ENCODE data around the gene FERMT2. TPM values are rescaled to one million over a fixed set of nuclear protein-coding genes. Genes with fewer than 3 reads are reported as not detected.

Gene FERMT2
- total and polyA plus RNA-seq, 9 of the 15 experiments (the other 6 are each of a cell fraction or from before 2014, with no cell fraction given): 0.10 to 1.3 (median 0.40) TPM

DNA sequence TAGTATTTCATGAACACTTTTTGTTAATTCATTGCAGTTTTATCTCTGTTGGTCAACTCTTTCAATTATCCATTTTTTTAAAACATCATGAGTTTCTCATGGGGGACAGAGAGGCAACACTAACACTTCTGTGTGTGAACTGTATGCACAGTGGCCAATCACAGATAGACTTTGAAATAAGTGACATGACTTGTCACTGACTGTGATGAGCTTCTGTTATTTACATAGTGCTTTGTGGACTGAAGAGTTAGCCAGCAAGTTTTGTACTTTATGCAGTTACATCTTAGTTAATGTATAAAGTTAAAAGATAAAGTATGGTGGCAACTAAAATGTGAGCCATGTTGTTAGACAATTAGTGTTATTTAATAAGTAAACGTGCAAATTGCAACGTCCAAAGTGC, 16.1 kb downstream of the FERMT2 start:
- Histone ChIP-seq H3K9ac (ENCODE audit: insufficient read depth in 1 of 2, low read depth in 2 of 2, low read length in 2 of 2) (no peak overlapping the region), H3K27ac (ENCODE audit: extremely low read depth, low read depth, low read length) (no peak overlapping the region), H4K20me1 (replicated peaks; ENCODE audit: control insufficient read depth, insufficient read depth, low read length) (no peaks in the 10 kb centered on the region), H3K4me1 (replicated peaks in 1 of 2; ENCODE audit: control insufficient read depth in 2 of 2, insufficient read depth in 2 of 2, low read length in 2 of 2) (no peaks in the 10 kb centered on the region), H3K9me1 (ENCODE audit: control insufficient read depth, insufficient read depth, low read length) (no peaks in the 10 kb centered on the region), H3K79me2 (ENCODE audit: control insufficient read depth, insufficient read depth, low read length) (no peaks in the 10 kb centered on the region), H3K9me3 (replicated peaks; ENCODE audit: control insufficient read depth, insufficient read depth, low read depth, low read length) (no peaks in the 10 kb centered on the region), H3K27me3 (ENCODE audit: control insufficient read depth in 2 of 2, insufficient read depth in 2 of 2, low read length in 2 of 2) (no peaks in the 10 kb centered on the region), H3K36me3 (ENCODE audit: control insufficient read depth, insufficient read depth, low read length) (no peaks in the 10 kb centered on the region), H2AFZ (ENCODE audit: low read depth, low read length) (no peak overlapping the region), H3K4me3 (no peak overlapping the region), H3K4me2 (ENCODE audit: insufficient read depth, low read length) (no peak overlapping the region)
- ChIA-PET CTCF (ENCODE audit: low intra/inter-chr PET ratio) (interaction anchor here (0.5 kb wide), 1 partner anchor 12 kb away, joined by 3 read pairs; no protein-coding TSS in a partner anchor), POLR2A (interaction anchor here (0.8 kb wide), 1 partner anchor 18 kb away, joined by 3 read pairs; no protein-coding TSS in a partner anchor)
- no peak for FAIRE-seq
- no peak for TF ChIP-seq CBX2 (IDR thresholded peaks at IDR 0.05; ENCODE audit: insufficient read depth, low read length, poor library complexity, severe bottlenecking)
- TF ChIP-seq, protein P1, sequence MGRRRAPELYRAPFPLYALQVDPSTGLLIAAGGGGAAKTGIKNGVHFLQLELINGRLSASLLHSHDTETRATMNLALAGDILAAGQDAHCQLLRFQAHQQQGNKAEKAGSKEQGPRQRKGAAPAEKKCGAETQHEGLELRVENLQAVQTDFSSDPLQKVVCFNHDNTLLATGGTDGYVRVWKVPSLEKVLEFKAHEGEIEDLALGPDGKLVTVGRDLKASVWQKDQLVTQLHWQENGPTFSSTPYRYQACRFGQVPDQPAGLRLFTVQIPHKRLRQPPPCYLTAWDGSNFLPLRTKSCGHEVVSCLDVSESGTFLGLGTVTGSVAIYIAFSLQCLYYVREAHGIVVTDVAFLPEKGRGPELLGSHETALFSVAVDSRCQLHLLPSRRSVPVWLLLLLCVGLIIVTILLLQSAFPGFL (CRISPR knock-in tag; IDR thresholded peaks at IDR 0.05): no peak
- TF ChIP-seq ZNF217 (CRISPR knock-in tag; IDR thresholded peaks at IDR 0.05): no peak
- no peak for TF ChIP-seq ZNF140 (CRISPR knock-in tag; IDR thresholded peaks at IDR 0.05)
- TF ChIP-seq ATF7 (IDR thresholded peaks at IDR 0.05): no peak
- no peak for TF ChIP-seq HOXB6 (CRISPR knock-in tag; IDR thresholded peaks at IDR 0.05; ENCODE audit: borderline replicate concordance)
- TF ChIP-seq, protein P2, sequence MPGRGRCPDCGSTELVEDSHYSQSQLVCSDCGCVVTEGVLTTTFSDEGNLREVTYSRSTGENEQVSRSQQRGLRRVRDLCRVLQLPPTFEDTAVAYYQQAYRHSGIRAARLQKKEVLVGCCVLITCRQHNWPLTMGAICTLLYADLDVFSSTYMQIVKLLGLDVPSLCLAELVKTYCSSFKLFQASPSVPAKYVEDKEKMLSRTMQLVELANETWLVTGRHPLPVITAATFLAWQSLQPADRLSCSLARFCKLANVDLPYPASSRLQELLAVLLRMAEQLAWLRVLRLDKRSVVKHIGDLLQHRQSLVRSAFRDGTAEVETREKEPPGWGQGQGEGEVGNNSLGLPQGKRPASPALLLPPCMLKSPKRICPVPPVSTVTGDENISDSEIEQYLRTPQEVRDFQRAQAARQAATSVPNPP (IDR thresholded peaks at IDR 0.05; ENCODE audit: borderline replicate concordance, insufficient read depth, insufficient read length): no peak
- TF ChIP-seq TCF7 (IDR thresholded peaks at IDR 0.05; ENCODE audit: borderline replicate concordance): no peak
- TF ChIP-seq ZNF445 (CRISPR knock-in tag; IDR thresholded peaks at IDR 0.05; ENCODE audit: low read depth): no peak
- no peak for TF ChIP-seq HMG20B (CRISPR knock-in tag; IDR thresholded peaks at IDR 0.05)
- TF ChIP-seq, protein P3, sequence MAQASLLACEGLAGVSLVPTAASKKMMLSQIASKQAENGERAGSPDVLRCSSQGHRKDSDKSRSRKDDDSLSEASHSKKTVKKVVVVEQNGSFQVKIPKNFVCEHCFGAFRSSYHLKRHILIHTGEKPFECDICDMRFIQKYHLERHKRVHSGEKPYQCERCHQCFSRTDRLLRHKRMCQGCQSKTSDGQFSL (CRISPR knock-in tag; IDR thresholded peaks at IDR 0.05): no peak
- TF ChIP-seq, protein P3 (tag; IDR thresholded peaks at IDR 0.05): no peak
- no peak for TF ChIP-seq PPARD (CRISPR knock-in tag; IDR thresholded peaks at IDR 0.05)
- TF ChIP-seq RFX1 (IDR thresholded peaks at IDR 0.05): no peak
- no peak for TF ChIP-seq HDAC6 (IDR thresholded peaks at IDR 0.05; ENCODE audit: low read depth, low read length)
- no peak for TF ChIP-seq MTA3 (IDR thresholded peaks at IDR 0.05; ENCODE audit: borderline replicate concordance)
- no peak for TF ChIP-seq GABPB1 (CRISPR knock-in tag; IDR thresholded peaks at IDR 0.05)
- no peak for TF ChIP-seq MTA2 (IDR thresholded peaks at IDR 0.05; ENCODE audit: low read depth)
- ATAC-seq: no peak
- no TSS peak for BruUV-seq (replicated peaks)
- intact Hi-C loops (cut with micrococcal nuclease) (no loop called here), in situ Hi-C loops (cut with MboI) (no loop called here)
- WGBS (ENCODE audit: insufficient coverage, low coverage, missing lambda C conversion rate): 0% methylated on average over 2 of the region's 2 CpGs
- no peak for DNase-seq (ENCODE audit: extremely low read depth in 1 of 4, low spot score in 3 of 4)

All from K562 (cell line).